HEK293T (cell line): Measurements from ENCODE around the gene CLDN6.

Experiments
- ARNT ChIP-seq: fragments of 450-650 bp; IDR thresholded peaks from 2 replicates; pipeline ENCODE4 v1.6.1; 2017; ENCODE audit warnings: mild to moderate bottlenecking
- BHLHE40 ChIP-seq: fragments of 450-650 bp; IDR thresholded peaks from 2 replicates; pipeline ENCODE4 v1.6.1; 2016; ENCODE audit warnings: mild to moderate bottlenecking, moderate library complexity, borderline replicate concordance
- CTBP1 ChIP-seq: fragments of 450-650 bp; IDR thresholded peaks from 2 replicates; pipeline ENCODE4 v1.6.1; 2016; ENCODE audit warnings: borderline replicate concordance
- ELF4 ChIP-seq: fragments of 450-650 bp; IDR thresholded peaks from 2 replicates; pipeline ENCODE4 v1.6.1; 2017; ENCODE audit warnings: antibody characterized with exemption
- FOXA1 ChIP-seq: fragments of 450-650 bp; IDR thresholded peaks from 2 replicates; pipeline ENCODE4 v1.6.1; 2016; ENCODE audit warnings: mild to moderate bottlenecking
- FOXK2 ChIP-seq: fragments of 450-650 bp; IDR thresholded peaks from 2 replicates; pipeline ENCODE4 v1.6.1; 2016; ENCODE audit warnings: mild to moderate bottlenecking
- FOXM1 ChIP-seq: fragments of 450-650 bp; IDR thresholded peaks from 2 replicates; pipeline ENCODE4 v1.6.1; 2017; ENCODE audit warnings: mild to moderate bottlenecking, borderline replicate concordance
- HDGF ChIP-seq: fragments of 450-650 bp; IDR thresholded peaks from 2 replicates; pipeline ENCODE4 v1.6.1; 2017; ENCODE audit warnings: antibody characterized with exemption, borderline replicate concordance
- NFRKB ChIP-seq: fragments of 450-650 bp; IDR thresholded peaks from 2 replicates; pipeline ENCODE4 v1.6.1; 2016; ENCODE audit warnings: mild to moderate bottlenecking, moderate library complexity
- PKNOX1 ChIP-seq: fragments of 450-650 bp; IDR thresholded peaks from 2 replicates; pipeline ENCODE4 v1.6.1; 2016
- SP1 ChIP-seq: fragments of 450-650 bp; IDR thresholded peaks from 2 replicates; pipeline ENCODE4 v1.6.1; 2017
- SUZ12 ChIP-seq: fragments of 450-650 bp; IDR thresholded peaks from 2 replicates; pipeline ENCODE4 v1.6.1; 2016; ENCODE audit warnings: mild to moderate bottlenecking

GRCh38 chr16:3042376-3042775 lies 24.4 kb upstream of the CLDN6 start:
- no peak for TF ChIP-seq HDGF
- TF ChIP-seq CTBP1: no peak
- no peak for TF ChIP-seq FOXK2
- no peak for TF ChIP-seq FOXA1
- TF ChIP-seq SUZ12: no peak
- no peak for TF ChIP-seq FOXM1
- no peak for TF ChIP-seq ARNT
- TF ChIP-seq SP1: no peak
- no peak for TF ChIP-seq PKNOX1
- no peak for TF ChIP-seq BHLHE40
- no peak for TF ChIP-seq ELF4
- no peak for TF ChIP-seq NFRKB
